ENCODE results near the gene USP32. TPM values are rescaled to one million over a fixed set of nuclear protein-coding genes. Genes with fewer than 3 reads are reported as not detected.

Gene USP32
- total RNA-seq, 3 donors from 2014 or later (not counting 1 experiment from before 2014, with no cell fraction given) = 41.3 to 68.5 (median 41.7) TPM

DNA sequence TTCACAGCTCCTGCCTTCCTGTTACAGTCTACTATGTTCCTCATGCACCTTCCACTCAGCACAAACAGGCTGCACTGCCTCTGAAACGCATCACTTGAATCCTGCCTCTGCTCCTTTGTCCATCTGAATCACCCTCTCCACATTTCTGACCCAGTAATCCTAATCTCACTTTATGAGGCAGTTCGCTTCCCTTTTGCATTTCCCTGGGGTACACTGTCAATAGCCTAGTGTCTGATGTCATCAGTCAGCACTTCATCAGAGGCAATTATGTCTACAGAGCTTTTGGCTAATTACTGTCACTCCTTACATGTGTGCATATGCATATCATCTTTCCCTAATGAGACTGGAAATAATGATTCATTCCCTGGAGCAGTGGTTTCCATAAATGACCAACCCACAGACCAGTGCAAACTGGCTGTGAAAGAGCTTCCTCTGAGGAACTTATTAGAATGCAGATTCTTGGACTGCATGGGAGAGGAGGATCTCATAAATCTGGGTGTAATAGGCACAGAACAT, 218.6 kb downstream of the USP32 start:
- no peak for ATAC-seq
- H3K36me3 Mint-ChIP-seq = no peaks in the 10 kb centered on the region
- intact Hi-C loops (cut with micrococcal nuclease) = no loop called here
- Histone ChIP-seq H3K9me3 (ENCODE audit: control insufficient read depth, insufficient read depth, low read length) (no peaks in the 10 kb centered on the region), H3K36me3 (ENCODE audit: control insufficient read depth, insufficient read depth, low read length) (peaks cover 3% of the 10 kb centered on the region), H3K4me1 (ENCODE audit: control insufficient read depth, insufficient read depth, low read length) (peaks cover 9% of the 10 kb centered on the region), H3K27me3 (ENCODE audit: control insufficient read depth, insufficient read depth, low read length) (no peaks in the 10 kb centered on the region), H3K4me3 (ENCODE audit: low read length) (no peak overlapping the region), H3K27ac (ENCODE audit: low read length) (no peak overlapping the region)
- H3K9me3 Mint-ChIP-seq = no peaks in the 10 kb centered on the region
- TF ChIP-seq, protein P1, sequence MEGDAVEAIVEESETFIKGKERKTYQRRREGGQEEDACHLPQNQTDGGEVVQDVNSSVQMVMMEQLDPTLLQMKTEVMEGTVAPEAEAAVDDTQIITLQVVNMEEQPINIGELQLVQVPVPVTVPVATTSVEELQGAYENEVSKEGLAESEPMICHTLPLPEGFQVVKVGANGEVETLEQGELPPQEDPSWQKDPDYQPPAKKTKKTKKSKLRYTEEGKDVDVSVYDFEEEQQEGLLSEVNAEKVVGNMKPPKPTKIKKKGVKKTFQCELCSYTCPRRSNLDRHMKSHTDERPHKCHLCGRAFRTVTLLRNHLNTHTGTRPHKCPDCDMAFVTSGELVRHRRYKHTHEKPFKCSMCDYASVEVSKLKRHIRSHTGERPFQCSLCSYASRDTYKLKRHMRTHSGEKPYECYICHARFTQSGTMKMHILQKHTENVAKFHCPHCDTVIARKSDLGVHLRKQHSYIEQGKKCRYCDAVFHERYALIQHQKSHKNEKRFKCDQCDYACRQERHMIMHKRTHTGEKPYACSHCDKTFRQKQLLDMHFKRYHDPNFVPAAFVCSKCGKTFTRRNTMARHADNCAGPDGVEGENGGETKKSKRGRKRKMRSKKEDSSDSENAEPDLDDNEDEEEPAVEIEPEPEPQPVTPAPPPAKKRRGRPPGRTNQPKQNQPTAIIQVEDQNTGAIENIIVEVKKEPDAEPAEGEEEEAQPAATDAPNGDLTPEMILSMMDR (IDR thresholded peaks at IDR 0.05) = no peak
- H3K4me1 Mint-ChIP-seq = peaks cover 9 to 11% of the 10 kb centered on the region in 2 donors
- 83% methylated on average over 2 of the region's 2 CpGs for WGBS (ENCODE audit: insufficient coverage)
- H3K27me3 Mint-ChIP-seq (ENCODE audit: low read depth in 2 of 2) = no peaks in the 10 kb centered on the region
- no peak overlapping the region for H3K27ac Mint-ChIP-seq
- DNase-seq = no peak
- H3K4me3 Mint-ChIP-seq = no peak overlapping the region

DNA sequence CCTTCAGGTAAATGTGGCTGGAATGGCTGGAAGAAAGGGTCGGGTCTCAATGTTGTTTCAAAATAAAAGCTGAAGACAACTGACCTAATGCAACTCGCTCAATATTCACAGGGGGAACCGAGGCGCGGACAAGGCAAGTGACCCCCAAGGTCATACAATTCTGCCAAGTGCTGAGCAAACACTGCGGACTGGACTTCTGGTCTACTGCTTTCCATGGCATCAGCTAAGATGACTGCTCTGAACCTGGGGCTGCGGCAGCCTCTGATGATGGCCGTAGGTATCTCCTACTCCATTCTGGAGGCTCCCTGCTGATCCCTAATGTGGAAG, 220.2 kb downstream of the USP32 start:
- H3K36me3 Mint-ChIP-seq = no peaks in the 10 kb centered on the region
- Histone ChIP-seq H3K4me3 (ENCODE audit: low read length) (no peak overlapping the region), H3K27ac (ENCODE audit: low read length) (no peak overlapping the region), H3K4me1 (ENCODE audit: control insufficient read depth, insufficient read depth, low read length) (peaks cover 9% of the 10 kb centered on the region), H3K9me3 (ENCODE audit: control insufficient read depth, insufficient read depth, low read length) (no peaks in the 10 kb centered on the region), H3K36me3 (ENCODE audit: control insufficient read depth, insufficient read depth, low read length) (no peaks in the 10 kb centered on the region), H3K27me3 (ENCODE audit: control insufficient read depth, insufficient read depth, low read length) (no peaks in the 10 kb centered on the region)
- 96% methylated on average over 8 of the region's 8 CpGs for whole genome bisulfite sequencing (ENCODE audit: insufficient coverage)
- H3K27me3 Mint-ChIP-seq (ENCODE audit: low read depth in 2 of 2) = peaks cover 0 to 5% of the 10 kb centered on the region in 2 donors
- no peaks in the 10 kb centered on the region for H3K9me3 Mint-ChIP-seq
- ATAC-seq = no peak
- no peak overlapping the region for H3K4me3 Mint-ChIP-seq
- H3K27ac Mint-ChIP-seq = no peak overlapping the region
- intact Hi-C loops (cut with micrococcal nuclease) = no loop called here
- TF ChIP-seq, protein P1 (IDR thresholded peaks at IDR 0.05) = no peak
- no peak for DNase-seq
- H3K4me1 Mint-ChIP-seq = peaks cover 9 to 17% of the 10 kb centered on the region in 2 donors

DNA sequence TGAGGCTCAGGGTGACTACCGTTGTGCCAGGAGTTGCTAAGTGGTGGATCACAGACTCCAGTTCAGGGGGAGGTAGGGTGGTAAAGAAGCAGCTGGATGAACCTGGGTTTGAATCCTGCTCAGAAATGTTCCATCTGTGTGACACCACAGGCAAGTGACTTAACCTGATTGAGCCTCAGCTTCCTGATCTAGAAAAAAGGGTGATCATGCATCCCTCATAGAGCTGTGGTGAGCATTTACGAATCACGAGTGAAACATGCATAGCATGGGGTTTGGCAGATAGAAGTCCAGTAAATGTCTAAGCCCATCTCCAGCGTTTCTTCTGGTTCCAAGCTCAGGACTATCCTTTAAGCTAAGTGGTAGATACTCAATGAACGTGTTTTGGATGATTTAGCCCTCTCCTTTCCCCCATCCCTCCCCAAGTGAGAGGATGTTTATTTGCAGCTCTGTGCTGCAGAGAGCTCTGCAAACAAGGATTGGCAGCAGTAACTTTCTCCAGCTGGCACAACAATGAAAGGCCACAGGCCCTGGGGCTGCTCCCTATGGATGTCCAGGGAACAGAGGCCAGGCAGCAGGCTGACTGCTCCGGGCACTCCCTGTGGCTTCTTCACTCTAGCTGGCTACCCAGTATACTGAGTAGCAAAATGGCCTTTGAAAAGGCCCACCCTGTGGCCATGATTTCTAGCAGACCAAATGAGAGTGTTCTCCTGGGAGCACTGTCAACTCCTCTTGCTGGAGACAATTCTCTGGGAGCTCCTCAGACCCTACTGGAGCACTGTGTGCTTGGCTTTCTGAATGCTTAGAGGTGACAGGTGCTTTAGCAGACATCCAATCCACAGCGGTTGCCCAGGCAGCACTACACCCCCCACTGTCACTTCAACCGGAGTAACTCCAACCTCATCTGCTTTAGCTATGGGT, 220.8 kb downstream of the USP32 start:
- TF ChIP-seq, protein P1 (IDR thresholded peaks at IDR 0.05) = no peak
- H3K9me3 Mint-ChIP-seq = no peaks in the 10 kb centered on the region
- peaks cover 9% of the 10 kb centered on the region for H3K4me1 ChIP-seq (ENCODE audit: control insufficient read depth, insufficient read depth, low read length)
- no peak for DNase-seq
- H3K36me3 ChIP-seq (ENCODE audit: control insufficient read depth, insufficient read depth, low read length) = no peaks in the 10 kb centered on the region
- H3K27me3 ChIP-seq (ENCODE audit: control insufficient read depth, insufficient read depth, low read length) = no peaks in the 10 kb centered on the region
- intact Hi-C loops (cut with micrococcal nuclease) = no loop called here
- H3K4me3 ChIP-seq (ENCODE audit: low read length) = no peak overlapping the region
- 94% methylated on average over 8 of the region's 8 CpGs for WGBS (ENCODE audit: insufficient coverage)
- H3K9me3 ChIP-seq (ENCODE audit: control insufficient read depth, insufficient read depth, low read length) = no peaks in the 10 kb centered on the region
- no peak for ATAC-seq
- H3K27ac ChIP-seq (ENCODE audit: low read length) = no peak overlapping the region
- H3K36me3 Mint-ChIP-seq = no peaks in the 10 kb centered on the region
- peak overlapping the region in 1 of 2 donors; percentile 10 for H3K27ac Mint-ChIP-seq
- H3K4me1 Mint-ChIP-seq = peaks cover 9 to 17% of the 10 kb centered on the region in 2 donors
- no peak overlapping the region for H3K4me3 Mint-ChIP-seq
- peaks cover 0 to 5% of the 10 kb centered on the region in 2 donors for H3K27me3 Mint-ChIP-seq (ENCODE audit: low read depth in 2 of 2)
